WERI-Rb-1 (cell line): ENCODE measurements around the gene APBA1.
A peak's percentile ranks its signal among the peaks of the same experiment; 100 is the strongest.

Experiments used
- DNase-seq: peaks from one replicate; pipeline ENCODE4 v3.0.0-alpha.2; 2020
- H3K27ac ChIP-seq: fragments of 250-450 bp; sonication (Bioruptor Pico); 2 replicates; pipeline ENCODE4 v1.5.1; 2020; ENCODE audit warnings: mild to moderate bottlenecking, moderate library complexity
- H3K27me3 ChIP-seq: fragments of 250-450 bp; sonication (Bioruptor Pico); 2 replicates; pipeline ENCODE4 v1.5.1; 2021; ENCODE audit warnings: mild to moderate bottlenecking, low read depth, moderate library complexity; ENCODE audit not compliant: insufficient read depth, severe bottlenecking
- H3K36me3 ChIP-seq: fragments of 250-450 bp; sonication (Bioruptor Pico); 2 replicates; pipeline ENCODE4 v1.5.1; 2020; ENCODE audit warnings: mild to moderate bottlenecking, moderate library complexity
- H3K4me3 ChIP-seq: 2 replicates; pipeline ENCODE4 v1.5.1; 2011; ENCODE audit warnings: low read depth, mild to moderate bottlenecking, control low read depth, low read length
- H3K9me3 ChIP-seq: fragments of 250-450 bp; sonication (Bioruptor Pico); 2 replicates; pipeline ENCODE4 v1.5.1; 2021; ENCODE audit warnings: mild to moderate bottlenecking, moderate library complexity; ENCODE audit not compliant: severe bottlenecking
- CTCF ChIP-seq: IDR thresholded peaks from 2 replicates; pipeline ENCODE4 v1.5.1; 2011; ENCODE audit warnings: low read depth, mild to moderate bottlenecking, control low read depth, inconsistent platforms, low read length

APBA1 gene

GRCh38 chr9:69675563-69675962 is 3.4 kb upstream of the APBA1 start:
- peaks cover 3% of the 10 kb centered on the region for H3K9me3 ChIP-seq
- H3K36me3 ChIP-seq: no peaks in the 10 kb centered on the region
- no peak for TF ChIP-seq CTCF
- no peak overlapping the region for H3K27ac ChIP-seq
- H3K27me3 ChIP-seq: no peaks in the 10 kb centered on the region
- no peak for DNase-seq
- H3K4me3 ChIP-seq: no peak overlapping the region

- H3K27ac ChIP-seq: no peak overlapping the region; the same call in 1 of the 2 replicates
- H3K4me3 ChIP-seq: no peak overlapping the region
- no peak for TF ChIP-seq CTCF
- no peak for DNase-seq
- H3K36me3 ChIP-seq: no peaks in the 10 kb centered on the region
- H3K27me3 ChIP-seq: no peaks in the 10 kb centered on the region
- H3K9me3 ChIP-seq: peaks cover 3% of the 10 kb centered on the region
Measured at GRCh38 chr9:69674716-69675438, 2.7 kb upstream of the APBA1 start.

GRCh38 chr9:69674112-69674685 is 2.0 kb upstream of the APBA1 start:
- H3K36me3 ChIP-seq: no peaks in the 10 kb centered on the region
- peak overlapping the region; percentile 78; the same call in 1 of the 2 replicates for H3K27ac ChIP-seq
- H3K9me3 ChIP-seq: peaks cover 3% of the 10 kb centered on the region
- no peak overlapping the region for H3K4me3 ChIP-seq
- peak; percentile 33 for DNase-seq
- peak; percentile 18; the same call in 1 of the 2 replicates for TF ChIP-seq CTCF
- no peaks in the 10 kb centered on the region for H3K27me3 ChIP-seq

GRCh38 chr9:69673311-69673640 is 1.1 kb upstream of the APBA1 start:
- H3K9me3 ChIP-seq: peaks cover 3% of the 10 kb centered on the region
- no peak for TF ChIP-seq CTCF
- peak overlapping the region; percentile 78 for H3K27ac ChIP-seq
- no peaks in the 10 kb centered on the region for H3K36me3 ChIP-seq
- no peak for DNase-seq
- H3K4me3 ChIP-seq: peak overlapping the region; percentile 87
- H3K27me3 ChIP-seq: no peaks in the 10 kb centered on the region

GRCh38 chr9:69672596-69673310 is 582 bp upstream of the APBA1 start:
- DNase-seq: peak; percentile 90
- Histone ChIP-seq H3K4me3 (peak overlapping the region; percentile 87), H3K9me3 (peaks cover 3% of the 10 kb centered on the region), H3K36me3 (no peaks in the 10 kb centered on the region), H3K27ac (peak overlapping the region; percentile 78), H3K27me3 (no peaks in the 10 kb centered on the region)
- peak; percentile 82 for TF ChIP-seq CTCF
